ENCODE results near the gene AQP11.
"Not testable (repeated sequence)": the region's sequence is repeated elsewhere in the genome, so short reads cannot be mapped to it uniquely, and the experiment has no call there.

Gene AQP11, protein sequence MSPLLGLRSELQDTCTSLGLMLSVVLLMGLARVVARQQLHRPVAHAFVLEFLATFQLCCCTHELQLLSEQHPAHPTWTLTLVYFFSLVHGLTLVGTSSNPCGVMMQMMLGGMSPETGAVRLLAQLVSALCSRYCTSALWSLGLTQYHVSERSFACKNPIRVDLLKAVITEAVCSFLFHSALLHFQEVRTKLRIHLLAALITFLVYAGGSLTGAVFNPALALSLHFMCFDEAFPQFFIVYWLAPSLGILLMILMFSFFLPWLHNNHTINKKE

DNA sequence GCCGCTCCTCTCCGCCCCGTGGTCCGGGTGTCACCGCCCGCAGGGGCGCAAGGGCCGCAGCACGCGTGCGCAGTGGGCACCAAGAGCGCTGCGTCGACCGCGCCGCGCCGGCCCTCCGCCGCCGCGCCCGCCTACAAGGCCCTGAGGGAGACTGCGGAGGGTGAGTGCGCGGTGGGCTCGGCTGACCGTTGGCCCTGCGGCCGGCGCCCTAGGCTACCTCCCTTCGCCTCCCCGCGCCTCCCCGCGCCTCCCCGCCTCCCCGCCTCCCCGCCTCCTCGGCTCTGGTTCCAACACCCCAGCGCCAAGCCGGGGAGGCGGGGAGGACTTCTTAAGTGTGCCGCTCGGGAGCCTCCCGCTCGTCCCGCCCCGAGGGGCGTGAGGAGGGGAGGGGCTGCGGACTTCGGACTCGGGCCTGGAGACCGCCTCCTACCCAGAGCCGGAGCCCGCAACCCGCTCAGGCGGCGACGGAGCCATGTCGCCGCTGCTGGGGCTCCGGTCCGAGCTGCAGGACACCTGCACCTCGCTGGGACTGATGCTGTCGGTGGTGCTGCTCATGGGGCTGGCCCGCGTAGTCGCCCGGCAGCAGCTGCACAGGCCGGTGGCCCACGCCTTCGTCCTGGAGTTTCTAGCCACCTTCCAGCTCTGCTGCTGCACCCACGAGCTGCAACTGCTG is at the start of gene AQP11:
Gene AQP11, plus strand, starts transcription at position 433 of the 673 bp plus-strand sequence. Its CDS starts 40 bp downstream, at position 473.
- TF ChIP-seq, protein P1, sequence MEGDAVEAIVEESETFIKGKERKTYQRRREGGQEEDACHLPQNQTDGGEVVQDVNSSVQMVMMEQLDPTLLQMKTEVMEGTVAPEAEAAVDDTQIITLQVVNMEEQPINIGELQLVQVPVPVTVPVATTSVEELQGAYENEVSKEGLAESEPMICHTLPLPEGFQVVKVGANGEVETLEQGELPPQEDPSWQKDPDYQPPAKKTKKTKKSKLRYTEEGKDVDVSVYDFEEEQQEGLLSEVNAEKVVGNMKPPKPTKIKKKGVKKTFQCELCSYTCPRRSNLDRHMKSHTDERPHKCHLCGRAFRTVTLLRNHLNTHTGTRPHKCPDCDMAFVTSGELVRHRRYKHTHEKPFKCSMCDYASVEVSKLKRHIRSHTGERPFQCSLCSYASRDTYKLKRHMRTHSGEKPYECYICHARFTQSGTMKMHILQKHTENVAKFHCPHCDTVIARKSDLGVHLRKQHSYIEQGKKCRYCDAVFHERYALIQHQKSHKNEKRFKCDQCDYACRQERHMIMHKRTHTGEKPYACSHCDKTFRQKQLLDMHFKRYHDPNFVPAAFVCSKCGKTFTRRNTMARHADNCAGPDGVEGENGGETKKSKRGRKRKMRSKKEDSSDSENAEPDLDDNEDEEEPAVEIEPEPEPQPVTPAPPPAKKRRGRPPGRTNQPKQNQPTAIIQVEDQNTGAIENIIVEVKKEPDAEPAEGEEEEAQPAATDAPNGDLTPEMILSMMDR (IDR thresholded peaks at IDR 0.05; ENCODE audit: low read depth, low read length): no peak
- DNase-seq (ENCODE audit: extremely low read depth, low read depth): peak; percentile 62

DNA sequence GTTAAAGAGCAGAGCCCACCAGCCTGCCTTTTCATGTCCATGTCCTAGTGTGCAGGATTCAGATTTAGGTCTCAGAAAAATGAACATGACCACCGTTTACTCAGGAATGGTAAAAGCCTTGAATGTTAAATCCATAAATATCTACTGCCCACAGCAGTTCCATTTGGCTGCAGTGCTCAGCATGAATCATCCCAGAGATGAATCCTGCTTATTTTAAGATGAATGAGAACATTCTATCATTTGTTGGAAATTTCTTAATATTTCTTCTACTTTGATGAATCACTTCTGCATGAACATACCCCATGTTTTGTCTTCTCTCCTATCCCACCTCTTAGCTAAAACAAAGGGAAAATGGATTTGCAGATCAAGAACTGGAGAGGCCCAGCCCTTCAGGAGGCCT is 47.5 kb upstream of the AQP11 start:
- DNase-seq (ENCODE audit: extremely low read depth, low read depth): peak; percentile 7

DNA sequence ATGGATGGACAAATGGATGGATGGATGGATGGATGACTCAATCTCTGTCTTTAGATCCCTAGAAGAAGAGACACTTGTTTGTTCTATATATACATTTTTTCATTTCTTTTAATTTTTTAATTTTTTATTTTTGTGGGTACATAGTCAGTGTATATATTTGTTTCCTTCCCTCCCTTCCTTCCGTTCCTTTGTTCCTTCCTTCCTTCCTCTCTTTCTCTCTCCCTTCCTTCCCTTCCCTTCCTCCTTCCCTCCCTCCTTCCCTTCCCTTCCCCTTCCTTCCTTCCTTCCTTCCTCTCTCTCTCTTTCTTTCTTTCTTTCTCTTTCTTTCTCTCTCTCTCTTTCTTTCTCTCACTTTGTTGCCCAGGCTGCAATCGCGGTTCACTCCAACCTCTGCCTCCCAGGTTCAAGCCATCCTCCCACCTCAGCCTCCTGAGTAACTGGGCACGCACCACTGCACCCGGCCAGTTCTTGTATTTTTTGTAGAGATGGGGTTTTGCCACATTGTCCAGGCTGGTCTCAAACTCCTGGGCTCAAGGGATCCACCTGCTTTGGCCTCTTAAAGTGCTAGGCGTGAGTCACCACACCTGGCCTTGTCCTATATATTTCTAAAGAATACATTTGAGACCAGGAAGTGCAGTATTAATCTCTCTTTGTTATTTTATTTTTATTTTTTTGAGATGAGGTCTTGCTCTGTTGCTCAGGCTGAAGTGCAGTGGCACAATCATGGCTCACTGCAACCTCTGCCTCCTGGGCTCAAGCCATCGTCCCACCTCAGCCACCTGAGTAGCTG is 42.5 kb upstream of the AQP11 start:
- TF ChIP-seq, protein P1 (IDR thresholded peaks at IDR 0.05; ENCODE audit: low read depth, low read length): no peak
- DNase-seq (ENCODE audit: extremely low read depth, low read depth): no peak

More for the DNA sequence above, 47.5 kb upstream of the AQP11 start:
- TF ChIP-seq, protein P1 (IDR thresholded peaks at IDR 0.05; ENCODE audit: low read depth, low read length): no peak

DNA sequence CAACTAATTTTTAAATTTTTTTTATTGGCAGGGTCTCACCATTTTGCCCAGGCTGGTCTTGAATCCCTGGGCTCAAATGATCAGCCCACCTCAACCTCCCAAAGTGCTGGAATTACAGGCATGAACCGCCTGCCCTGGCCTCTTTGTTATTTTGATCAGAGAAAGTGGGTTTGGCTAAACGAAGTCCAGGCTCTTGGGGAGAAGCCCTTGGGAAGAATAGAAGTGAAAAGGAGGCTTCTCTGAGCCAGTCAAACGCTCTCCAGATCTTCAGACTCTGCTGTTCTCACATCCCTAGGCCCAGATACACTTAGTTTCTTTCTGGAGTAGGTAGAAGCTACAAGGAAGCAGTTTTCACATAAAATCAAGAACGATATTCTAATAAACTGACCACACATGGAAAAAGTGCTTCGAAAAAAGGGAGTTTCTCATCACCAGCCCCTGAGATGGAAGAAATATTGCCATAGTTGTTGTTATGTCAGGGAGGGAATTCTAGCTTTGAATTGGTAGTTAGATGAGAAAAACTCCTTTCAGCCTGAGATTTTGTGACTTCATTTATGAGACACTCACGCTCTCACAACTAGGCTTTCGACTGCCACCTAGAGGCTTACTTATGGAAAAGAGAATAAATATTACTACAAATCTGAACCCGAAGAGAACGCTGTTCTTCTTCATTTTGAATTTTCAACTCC is 41.7 kb upstream of the AQP11 start:
- peak; percentile 41 for DNase-seq (ENCODE audit: extremely low read depth, low read depth)
- TF ChIP-seq, protein P1 (IDR thresholded peaks at IDR 0.05; ENCODE audit: low read depth, low read length): peak; percentile 64

DNA sequence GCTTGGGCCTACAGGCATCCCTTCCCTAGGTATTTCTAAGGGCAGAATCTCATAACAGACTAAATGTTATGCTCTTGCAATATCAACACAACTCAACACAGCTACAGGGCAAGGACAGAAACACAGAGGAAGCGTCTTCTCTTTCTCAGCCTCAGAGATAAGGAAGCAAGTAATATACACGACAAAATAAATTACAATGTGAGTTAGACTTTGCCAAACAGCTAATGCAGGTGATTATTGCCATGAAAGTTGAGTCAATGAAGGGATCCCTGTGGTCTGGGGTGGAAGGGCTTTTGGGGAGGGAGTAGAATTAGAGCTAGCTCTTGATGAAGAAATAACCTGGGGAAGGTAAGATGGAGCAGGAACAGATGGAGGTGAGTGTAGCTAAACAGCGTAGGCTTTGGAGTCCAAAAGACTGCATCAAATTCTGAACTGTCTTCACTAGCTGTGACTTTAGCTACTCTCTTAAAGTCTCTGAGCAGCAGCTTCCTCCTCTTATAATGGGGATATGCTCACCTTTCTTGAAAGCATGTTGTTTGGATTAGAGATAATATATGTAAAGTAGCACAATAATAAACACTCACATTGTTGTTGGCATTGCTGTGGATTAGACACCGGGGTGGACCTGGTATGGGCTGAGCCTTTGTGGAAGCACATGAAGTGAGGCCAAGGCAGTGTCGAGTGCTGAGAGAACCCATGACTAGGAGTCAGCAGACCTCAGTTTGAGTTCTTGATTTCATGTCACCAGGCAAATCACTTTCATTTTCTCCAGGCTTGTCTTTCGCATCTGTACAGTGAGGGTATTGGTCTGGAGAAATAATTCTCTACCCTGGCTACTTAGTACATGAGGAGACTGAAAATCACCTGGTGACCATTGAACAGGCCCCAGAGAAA is 41.0 kb upstream of the AQP11 start:
- no peak for DNase-seq (ENCODE audit: extremely low read depth, low read depth)
- TF ChIP-seq, protein P1 (IDR thresholded peaks at IDR 0.05; ENCODE audit: low read depth, low read length): no peak

DNA sequence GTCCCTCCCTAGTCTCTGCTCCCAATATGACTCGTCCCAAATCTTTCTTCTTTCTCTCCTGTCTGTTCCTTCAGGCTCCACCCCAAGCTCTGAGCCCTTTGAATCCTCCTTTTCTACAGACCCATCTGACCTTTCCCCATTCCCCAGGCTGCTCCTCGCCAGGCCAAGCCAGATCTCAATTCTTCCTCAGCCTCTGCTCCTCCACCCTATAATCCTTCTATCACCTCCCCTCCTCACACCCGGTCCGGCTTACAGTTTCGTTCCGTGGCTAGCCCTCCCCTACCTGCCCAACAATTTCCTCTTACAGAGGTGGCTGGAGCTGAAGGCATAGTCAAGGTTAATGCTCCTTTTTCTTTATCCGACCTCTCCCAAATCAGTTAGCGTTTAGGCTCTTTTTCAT is 38.3 kb upstream of the AQP11 start:
- DNase-seq (ENCODE audit: extremely low read depth, low read depth): not testable (repeated sequence)

DNA sequence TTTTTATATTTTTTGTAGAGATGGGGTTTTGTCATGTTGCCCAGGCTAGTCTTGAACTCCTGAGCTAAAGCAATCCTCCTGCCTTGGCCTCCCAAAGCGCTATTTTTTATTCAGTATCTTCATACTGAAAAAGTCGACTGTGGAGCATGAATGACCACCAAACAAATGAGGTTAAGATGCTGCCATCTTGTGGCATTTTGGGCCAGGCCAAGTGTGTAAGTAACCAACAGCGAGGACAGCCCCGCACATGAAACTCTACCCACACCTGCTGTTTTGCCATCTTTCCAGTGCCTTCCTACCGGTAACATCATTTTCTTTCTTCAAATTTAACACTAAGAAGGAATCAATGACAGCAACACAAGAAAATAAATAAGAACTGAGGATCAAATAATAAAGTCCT is 32.2 kb upstream of the AQP11 start:
- DNase-seq (ENCODE audit: extremely low read depth, low read depth): no peak
- TF ChIP-seq, protein P1 (IDR thresholded peaks at IDR 0.05; ENCODE audit: low read depth, low read length): no peak

Measured in AG09319 (cell line).